GM13976 (cell line): Measurements from ENCODE around the gene ZNF519.

Experiments
- DNase-seq: peaks from one replicate; pipeline ENCODE4 v3.0.0; 2012; ENCODE audit warnings: low spot score
- CTCF ChIP-seq: IDR thresholded peaks from 2 replicates; pipeline ENCODE4 v1.5.1; 2012; ENCODE audit warnings: borderline replicate concordance, mild to moderate bottlenecking; ENCODE audit not compliant: insufficient read depth; ENCODE audit errors: extremely low read depth, missing control alignments, control extremely low read depth
- in situ Hi-C: fragments of 300-500 bp; cut with MboI; formaldehyde crosslinking; loops from one replicate; pipeline ENCODE4 v1.12.0; 2022; ENCODE audit warnings: low sequenced_read_pairs, mixed read lengths, inconsistent platforms; ENCODE audit not compliant: unreplicated experiment

The ZNF519 gene

GRCh38 chr18:14053661-14054060 lies 78.6 kb downstream of the ZNF519 start:
- in situ Hi-C loops, result no loop called here
- no peak for DNase-seq
- TF ChIP-seq CTCF, result no peak
